Immature natural killer cell (primary cell): Measurements from ENCODE around the gene DSE. TPM values are rescaled to one million over a fixed set of nuclear protein-coding genes. Genes with fewer than 3 reads are reported as not detected.
A peak's percentile ranks its signal among the peaks of the same experiment; 100 is the strongest.

Source experiments
- DNase-seq, 3 donors: peaks; one replicate each; pipeline ENCODE4 v3.0.0; 2022; ENCODE audit warnings: mixed read lengths in 1 of 3
- H3K27ac Mint-ChIP-seq, 6 donors: one replicate each; pipeline ENCODE4 v1.8.0; 2020; ENCODE audit warnings: mixed read lengths in 6 of 6, mild to moderate bottlenecking in 5 of 6, inconsistent platforms in 4 of 6, moderate library complexity in 3 of 6
- H3K27me3 Mint-ChIP-seq, 3 donors: one replicate each; pipeline ENCODE4 v1.8.0; 2020 to 2021; ENCODE audit warnings: low read depth in 3 of 3, mild to moderate bottlenecking in 3 of 3, mixed read lengths in 3 of 3, moderate library complexity in 3 of 3, inconsistent platforms in 1 of 3
- H3K36me3 Mint-ChIP-seq, 3 donors: one replicate each; pipeline ENCODE4 v1.8.0; 2020; ENCODE audit warnings: mixed read lengths in 3 of 3, inconsistent platforms in 2 of 3, mild to moderate bottlenecking in 2 of 3
- H3K4me1 Mint-ChIP-seq, 2 donors: one replicate each; pipeline ENCODE4 v1.8.0; 2020; ENCODE audit warnings: inconsistent platforms in 2 of 2, mild to moderate bottlenecking in 2 of 2, mixed read lengths in 2 of 2, moderate library complexity in 1 of 2
- H3K4me3 Mint-ChIP-seq, 5 donors: one replicate each; pipeline ENCODE4 v1.8.0; 2020; ENCODE audit warnings: mild to moderate bottlenecking in 5 of 5, mixed read lengths in 5 of 5, inconsistent platforms in 3 of 5, moderate library complexity in 3 of 5
- H3K9me3 Mint-ChIP-seq, 6 donors: one replicate each; pipeline ENCODE4 v1.8.0; 2020; ENCODE audit warnings: mild to moderate bottlenecking in 6 of 6, mixed read lengths in 6 of 6, inconsistent platforms in 4 of 6, moderate library complexity in 3 of 6
- polyA plus RNA-seq, 3 donors: library from polyadenylated mRNA; unstranded; fragments of 300-500 nt; fragmentation: Illumina TruSeq; gene quantifications; one replicate each; pipeline ENCODE4 v1.2.3, GENCODE V29; 2021

The DSE gene
- polyA plus RNA-seq, 3 donors from 2014 or later, result 2.6 to 3.9 (median 3.2) TPM

- Mint-ChIP-seq H3K4me1 (peaks cover 9 to 10% of the 10 kb centered on the region in 2 donors), H3K9me3 (no peaks in the 10 kb centered on the region), H3K27ac (no peak overlapping the region), H3K4me3 (no peak overlapping the region), H3K27me3 (peaks cover 4% of the 10 kb centered on the region in 3 donors), H3K36me3 (no peaks in the 10 kb centered on the region)
- DNase-seq, result no peak
These were observed 14.7 kb downstream of the DSE start for GRCh38 chr6:116385459-116385802.

GRCh38 chr6:116385921-116386320 lies 15.2 kb downstream of the DSE start:
- Mint-ChIP-seq H3K4me3 (no peak overlapping the region), H3K36me3 (no peaks in the 10 kb centered on the region), H3K9me3 (no peaks in the 10 kb centered on the region), H3K27ac (peak overlapping the region in 1 of 6 donors; percentile 51), H3K27me3 (peaks cover 4% of the 10 kb centered on the region in 3 donors), H3K4me1 (peaks cover 13 to 14% of the 10 kb centered on the region in 2 donors)
- DNase-seq, result no peak

GRCh38 chr6:116386581-116387299 lies 16.0 kb downstream of the DSE start:
- no peak for DNase-seq
- Mint-ChIP-seq H3K4me3 (no peak overlapping the region), H3K4me1 (peaks cover 15 to 16% of the 10 kb centered on the region in 2 donors), H3K9me3 (no peaks in the 10 kb centered on the region), H3K36me3 (no peaks in the 10 kb centered on the region), H3K27ac (peak overlapping the region in 2 of 6 donors; percentile 5 to 14), H3K27me3 (peaks cover 4% of the 10 kb centered on the region in 3 donors)

- DNase-seq, result no peak
- H3K4me1 Mint-ChIP-seq, result peaks cover 20 to 21% of the 10 kb centered on the region in 2 donors
These were observed 16.6 kb downstream of the DSE start for GRCh38 chr6:116387374-116387773.

GRCh38 chr6:116388924-116389323 lies 18.2 kb downstream of the DSE start:
- no peak overlapping the region for H3K4me3 Mint-ChIP-seq
- no peak for DNase-seq
- no peak overlapping the region for H3K27ac Mint-ChIP-seq
- peaks cover 0 to 6% (median 4%) of the 10 kb centered on the region in 3 donors for H3K27me3 Mint-ChIP-seq
- H3K9me3 Mint-ChIP-seq, result no peaks in the 10 kb centered on the region
- no peaks in the 10 kb centered on the region for H3K36me3 Mint-ChIP-seq
- H3K4me1 Mint-ChIP-seq, result peaks cover 31 to 33% of the 10 kb centered on the region in 2 donors

More at GRCh38 chr6:116387374-116387773, 16.6 kb downstream of the DSE start:
- H3K27ac Mint-ChIP-seq, result no peak overlapping the region
- no peaks in the 10 kb centered on the region for H3K9me3 Mint-ChIP-seq
- H3K4me3 Mint-ChIP-seq, result no peak overlapping the region
- peaks cover 4 to 6% (median 4%) of the 10 kb centered on the region in 3 donors for H3K27me3 Mint-ChIP-seq
- H3K36me3 Mint-ChIP-seq, result no peaks in the 10 kb centered on the region

GRCh38 chr6:116389357-116389756 lies 18.6 kb downstream of the DSE start:
- Mint-ChIP-seq H3K4me1 (peaks cover 31 to 33% of the 10 kb centered on the region in 2 donors), H3K4me3 (no peak overlapping the region), H3K9me3 (no peaks in the 10 kb centered on the region), H3K27ac (no peak overlapping the region), H3K36me3 (no peaks in the 10 kb centered on the region), H3K27me3 (peaks cover 0 to 6% (median 0%) of the 10 kb centered on the region in 3 donors)
- DNase-seq, result no peak

GRCh38 chr6:116390581-116390980 lies 19.8 kb downstream of the DSE start:
- no peaks in the 10 kb centered on the region for H3K36me3 Mint-ChIP-seq
- no peaks in the 10 kb centered on the region for H3K9me3 Mint-ChIP-seq
- H3K27ac Mint-ChIP-seq, result peak overlapping the region in 3 of 6 donors; percentile 65 to 84 (median 80)
- no peak for DNase-seq
- H3K27me3 Mint-ChIP-seq, result peaks cover 0 to 3% (median 0%) of the 10 kb centered on the region in 3 donors
- peak overlapping the region in 2 of 5 donors; percentile 50 to 60 for H3K4me3 Mint-ChIP-seq
- peaks cover 31 to 33% of the 10 kb centered on the region in 2 donors for H3K4me1 Mint-ChIP-seq

- DNase-seq, result peak in 2 of 3 donors; percentile 18 to 28
- Mint-ChIP-seq H3K27me3 (peaks cover 0 to 2% (median 0%) of the 10 kb centered on the region in 3 donors), H3K9me3 (no peaks in the 10 kb centered on the region), H3K4me3 (peak overlapping the region in 3 of 5 donors; percentile 2 to 52 (median 36)), H3K27ac (peak overlapping the region; percentile 20 to 86 (median 58)), H3K36me3 (no peaks in the 10 kb centered on the region), H3K4me1 (peaks cover 31 to 33% of the 10 kb centered on the region in 2 donors)
These were observed 21.6 kb downstream of the DSE start for GRCh38 chr6:116392132-116393013.

- Mint-ChIP-seq H3K4me3 (no peak overlapping the region), H3K27ac (peak overlapping the region in 3 of 6 donors; percentile 52 to 58 (median 58)), H3K36me3 (no peaks in the 10 kb centered on the region), H3K27me3 (peaks cover 0 to 2% (median 0%) of the 10 kb centered on the region in 3 donors), H3K9me3 (no peaks in the 10 kb centered on the region), H3K4me1 (peaks cover 31 to 33% of the 10 kb centered on the region in 2 donors)
- no peak for DNase-seq
These were observed 22.7 kb downstream of the DSE start for GRCh38 chr6:116393430-116393829.

- Mint-ChIP-seq H3K27ac (no peak overlapping the region), H3K4me1 (peaks cover 20 to 21% of the 10 kb centered on the region in 2 donors)
- no peak for DNase-seq
These were observed 24.9 kb downstream of the DSE start for GRCh38 chr6:116395647-116396046.

GRCh38 chr6:116396441-116396840 lies 25.7 kb downstream of the DSE start:
- H3K27ac Mint-ChIP-seq, result no peak overlapping the region
- H3K36me3 Mint-ChIP-seq, result no peaks in the 10 kb centered on the region

More at GRCh38 chr6:116395647-116396046, 24.9 kb downstream of the DSE start:
- H3K27me3 Mint-ChIP-seq, result peaks cover 0 to 2% (median 0%) of the 10 kb centered on the region in 3 donors
- H3K9me3 Mint-ChIP-seq, result no peaks in the 10 kb centered on the region
- H3K4me3 Mint-ChIP-seq, result no peak overlapping the region
- no peaks in the 10 kb centered on the region for H3K36me3 Mint-ChIP-seq

GRCh38 chr6:116397914-116398313 lies 27.2 kb downstream of the DSE start:
- Mint-ChIP-seq H3K4me3 (no peak overlapping the region), H3K9me3 (no peaks in the 10 kb centered on the region), H3K4me1 (peaks cover 5 to 7% of the 10 kb centered on the region in 2 donors), H3K27ac (no peak overlapping the region), H3K27me3 (no peaks in the 10 kb centered on the region), H3K36me3 (no peaks in the 10 kb centered on the region)
- no peak for DNase-seq

More at GRCh38 chr6:116396441-116396840, 25.7 kb downstream of the DSE start:
- Mint-ChIP-seq H3K9me3 (no peaks in the 10 kb centered on the region), H3K27me3 (peaks cover 0 to 2% (median 0%) of the 10 kb centered on the region in 3 donors), H3K4me3 (no peak overlapping the region), H3K4me1 (peaks cover 15 to 18% of the 10 kb centered on the region in 2 donors)
- no peak for DNase-seq

- peaks cover under 1 to 2% of the 10 kb centered on the region in 2 donors for H3K4me1 Mint-ChIP-seq
- H3K4me3 Mint-ChIP-seq, result no peak overlapping the region
- no peaks in the 10 kb centered on the region for H3K36me3 Mint-ChIP-seq
- H3K27me3 Mint-ChIP-seq, result no peaks in the 10 kb centered on the region
- no peaks in the 10 kb centered on the region for H3K9me3 Mint-ChIP-seq
- no peak for DNase-seq
- H3K27ac Mint-ChIP-seq, result no peak overlapping the region
These were observed 27.7 kb downstream of the DSE start for GRCh38 chr6:116398316-116399010.
